SK-N-MC (cell line): Measurements from ENCODE around the gene INCENP.

Experiments used
- EZH2 ChIP-seq: fragments of 200-600 bp; sonication (generic); IDR thresholded peaks from one replicate; pipeline ENCODE4 v1.6.1; 2017; ENCODE audit warnings: antibody characterized with exemption
- POLR2AphosphoS5 ChIP-seq: IDR thresholded peaks from 2 replicates; pipeline ENCODE4 v1.6.1; 2012; ENCODE audit warnings: mild to moderate bottlenecking, low read depth, low read length, borderline replicate concordance

- TF ChIP-seq EZH2 (no peak), POLR2AphosphoS5 (no peak)
These were observed 14.2 kb downstream of the INCENP start for GRCh38 chr11:62137881-62138629.
